Vagina (tissue), 2 donors: Measurements from ENCODE around the gene CFAP68. TPM values are rescaled to one million over a fixed set of nuclear protein-coding genes. Genes with fewer than 3 reads are reported as not detected.

Experiments
- DNase-seq, 2 donors: peaks; one replicate each; pipeline ENCODE4 v3.0.0-alpha.2; 2017; ENCODE audit errors: extremely low spot score in 2 of 2
- H3K27ac ChIP-seq: fragments of 200-600 bp; sonication (generic); one replicate; pipeline ENCODE4 v1.5.1; 2019
- H3K27me3 ChIP-seq: fragments of 200-600 bp; sonication (generic); one replicate; pipeline ENCODE4 v1.5.1; 2019
- H3K36me3 ChIP-seq, 2 donors: fragments of 200-600 bp; sonication (generic); one replicate each; pipeline ENCODE4 v1.5.1; 2017 to 2019
- H3K4me1 ChIP-seq: fragments of 200-600 bp; sonication (generic); one replicate; pipeline ENCODE4 v1.5.1; 2019
- H3K4me3 ChIP-seq, 2 donors: fragments of 200-600 bp; sonication (generic); 1 replicate in 1 of 2; 2 replicates in 1 of 2; pipeline ENCODE4 v1.5.1; 2016 to 2019
- H3K9me3 ChIP-seq: fragments of 200-600 bp; sonication (generic); one replicate; pipeline ENCODE4 v1.5.1; 2019
- CTCF ChIP-seq, 3 experiments: fragments of 450-650 bp in 2 of 3; fragments of 200-600 bp in 1 of 3; sonication (generic) in 1 of 3; IDR thresholded peaks; one replicate each; pipeline ENCODE4 v1.5.1; 2017 to 2019; ENCODE audit warnings: antibody characterized with exemption in 3 of 3, mild to moderate bottlenecking in 2 of 3, moderate library complexity in 2 of 3
- POLR2A ChIP-seq, 2 donors: fragments of 450-650 bp; IDR thresholded peaks; one replicate each; pipeline ENCODE4 v1.6.1; 2017; ENCODE audit warnings: antibody characterized with exemption in 2 of 2, mild to moderate bottlenecking in 2 of 2, moderate library complexity in 2 of 2
- POLR2AphosphoS5 ChIP-seq, 2 donors: sonication (generic); formaldehyde crosslinking; IDR thresholded peaks; one replicate each; pipeline ENCODE4 v1.9.0; 2017; ENCODE audit warnings: antibody characterized with exemption in 2 of 2, mild to moderate bottlenecking in 2 of 2, low read depth in 1 of 2; ENCODE audit not compliant: insufficient read depth in 1 of 2
- intact Hi-C: fragments of 100-400 bp; cut with DNase I; formaldehyde crosslinking; loops from one replicate; pipeline ENCODE4 v1.15.1; 2023
- total RNA-seq: library from RNA; depleted of rRNA; stranded (reverse); fragments of >200 nt; gene quantifications from one replicate; pipeline ENCODE4 v1.2.3, GENCODE V29; 2016

CFAP68 gene
- total RNA-seq, 1 donor from 2014 or later = 22.6 TPM

- intact Hi-C loops = no loop called here
- peak overlapping the region; percentile 58 to 69 for H3K4me3 ChIP-seq
- peaks cover 0 to 6% of the 10 kb centered on the region in 2 donors for H3K36me3 ChIP-seq
- peak overlapping the region; percentile 99 for H3K27ac ChIP-seq
- H3K27me3 ChIP-seq = no peaks in the 10 kb centered on the region
- TF ChIP-seq POLR2A (IDR thresholded peaks at IDR 0.05) (no peak), CTCF (IDR thresholded peaks at IDR 0.05) (no peak), POLR2AphosphoS5 (IDR thresholded peaks at IDR 0.05; ENCODE audit: insufficient read depth in 1 of 2, low read depth in 1 of 2) (no peak)
- peaks cover 45% of the 10 kb centered on the region for H3K4me1 ChIP-seq
- no peaks in the 10 kb centered on the region for H3K9me3 ChIP-seq
- no peak for DNase-seq
Observed at GRCh38 chr11:111910676-111911562, 31.6 kb downstream of the CFAP68 start.

- H3K27me3 ChIP-seq = no peaks in the 10 kb centered on the region
- TF ChIP-seq POLR2AphosphoS5 (IDR thresholded peaks at IDR 0.05; ENCODE audit: insufficient read depth in 1 of 2, low read depth in 1 of 2) (peak; percentile 92 to 97), POLR2A (IDR thresholded peaks at IDR 0.05) (peak in 1 of 2 donors; percentile 63), CTCF (IDR thresholded peaks at IDR 0.05) (no peak)
- intact Hi-C loops = no loop called here
- H3K4me3 ChIP-seq = peak within 1 kb of the TSS; percentile 58 to 69
- no peaks in the 10 kb centered on the region for H3K9me3 ChIP-seq
- peaks cover 0 to 6% of the 10 kb centered on the region in 2 donors for H3K36me3 ChIP-seq
- peaks cover 45% of the 10 kb centered on the region for H3K4me1 ChIP-seq
- peak in 1 of 2 donors; percentile 98 for DNase-seq
- H3K27ac ChIP-seq = peak within 1 kb of the TSS; percentile 99
Observed at GRCh38 chr11:111911563-111912401, 32.4 kb downstream of the CFAP68 start, which contains the start of gene CRYAB. Gene CRYAB, minus strand, starts transcription at chr11:111911770. Its CDS starts 46 bp downstream, at chr11:111911724.

GRCh38 chr11:111912535-111912934 is 33.2 kb downstream of the CFAP68 start, which contains the start of gene HSPB2:
Gene HSPB2, plus strand, starts transcription at chr11:111912734. Its CDS starts 96 bp downstream, at chr11:111912830.
- H3K36me3 ChIP-seq = peaks cover 0 to 6% of the 10 kb centered on the region in 2 donors
- no peaks in the 10 kb centered on the region for H3K9me3 ChIP-seq
- DNase-seq = no peak
- no peaks in the 10 kb centered on the region for H3K27me3 ChIP-seq
- peak within 1 kb of the TSS; percentile 58 to 69 for H3K4me3 ChIP-seq
- TF ChIP-seq CTCF (IDR thresholded peaks at IDR 0.05) = no peak
- no peak for TF ChIP-seq POLR2A (IDR thresholded peaks at IDR 0.05)
- TF ChIP-seq POLR2AphosphoS5 (IDR thresholded peaks at IDR 0.05; ENCODE audit: insufficient read depth in 1 of 2, low read depth in 1 of 2) = no peak
- peaks cover 45% of the 10 kb centered on the region for H3K4me1 ChIP-seq
- H3K27ac ChIP-seq = peak within 1 kb of the TSS; percentile 99
- intact Hi-C loops = no loop called here

- H3K9me3 ChIP-seq = no peaks in the 10 kb centered on the region
- peaks cover 0 to 5% of the 10 kb centered on the region in 2 donors for H3K36me3 ChIP-seq
- no peaks in the 10 kb centered on the region for H3K27me3 ChIP-seq
- H3K4me1 ChIP-seq = peaks cover 45% of the 10 kb centered on the region
- intact Hi-C loops = no loop called here
- peak overlapping the region; percentile 99 for H3K27ac ChIP-seq
- DNase-seq = no peak
- TF ChIP-seq CTCF (IDR thresholded peaks at IDR 0.05) = no peak
- TF ChIP-seq POLR2A (IDR thresholded peaks at IDR 0.05) = no peak
- peak in 1 of 2 donors; percentile 52 for TF ChIP-seq POLR2AphosphoS5 (IDR thresholded peaks at IDR 0.05; ENCODE audit: insufficient read depth in 1 of 2, low read depth in 1 of 2)
- H3K4me3 ChIP-seq = peak overlapping the region; percentile 58 to 69
Observed at GRCh38 chr11:111913031-111913861, 33.9 kb downstream of the CFAP68 start.
